GM18517 (cell line): ENCODE measurements around the gene NEK6.

Experiments used
- ATAC-seq: cut with Tn5 transposase; IDR thresholded peaks from one replicate; pipeline ENCODE4 v1.9.1; 2021; ENCODE audit warnings: mild to moderate bottlenecking, moderate library complexity; ENCODE audit not compliant: unreplicated experiment

Gene NEK6

GRCh38 chr9:124260769-124261603, 3.2 kb downstream of the NEK6 start:
- ATAC-seq = no peak

- no peak for ATAC-seq
These were observed 4.2 kb downstream of the NEK6 start for GRCh38 chr9:124261736-124262648.

- ATAC-seq = no peak
These were observed 4.9 kb downstream of the NEK6 start for GRCh38 chr9:124262649-124262972.

GRCh38 chr9:124263213-124263612, 5.5 kb downstream of the NEK6 start:
- ATAC-seq = no peak

- ATAC-seq = no peak
These were observed 6.2 kb downstream of the NEK6 start for GRCh38 chr9:124263800-124264426.

- ATAC-seq = peak; percentile 61
These were observed 7.1 kb downstream of the NEK6 start for GRCh38 chr9:124264823-124265233.

GRCh38 chr9:124265551-124265950, 7.8 kb downstream of the NEK6 start:
- no peak for ATAC-seq

- ATAC-seq = no peak
These were observed 8.5 kb downstream of the NEK6 start for GRCh38 chr9:124266139-124266825.

GRCh38 chr9:124266826-124267201, 9.1 kb downstream of the NEK6 start:
- no peak for ATAC-seq

GRCh38 chr9:124267271-124267807, 9.6 kb downstream of the NEK6 start:
- no peak for ATAC-seq

- ATAC-seq = no peak
These were observed 10.5 kb downstream of the NEK6 start for GRCh38 chr9:124268248-124268647.

- ATAC-seq = no peak
These were observed 10.9 kb downstream of the NEK6 start for GRCh38 chr9:124268661-124269060.

GRCh38 chr9:124269556-124269955, 11.8 kb downstream of the NEK6 start:
- ATAC-seq = no peak

GRCh38 chr9:124270504-124271335, 13.0 kb downstream of the NEK6 start:
- ATAC-seq = no peak

- no peak for ATAC-seq
These were observed 13.9 kb downstream of the NEK6 start for GRCh38 chr9:124271660-124272059.

GRCh38 chr9:124272118-124272517, 14.4 kb downstream of the NEK6 start:
- no peak for ATAC-seq

- no peak for ATAC-seq
These were observed 15.2 kb downstream of the NEK6 start for GRCh38 chr9:124272979-124273378.

- no peak for ATAC-seq
These were observed 15.8 kb downstream of the NEK6 start for GRCh38 chr9:124273427-124274160.

GRCh38 chr9:124274226-124274625, 16.5 kb downstream of the NEK6 start:
- ATAC-seq = no peak
